ENCODE data around the gene TMEM87B. TPM values are rescaled to one million over a fixed set of nuclear protein-coding genes. Genes with fewer than 3 reads are reported as not detected.

TMEM87B gene
- total RNA-seq, 1 donor from 2014 or later = 11.7 TPM

GRCh38 chr2:112140205-112140802, 85.2 kb downstream of the TMEM87B start:
- Histone ChIP-seq H3K27ac (no peak overlapping the region), H3K9me3 (no peaks in the 10 kb centered on the region), H3K4me3 (peak overlapping the region in 1 of 2 donors; percentile 56), H3K4me1 (peaks cover 0 to 8% of the 10 kb centered on the region in 2 donors), H3K36me3 (no peaks in the 10 kb centered on the region), H3K27me3 (no peaks in the 10 kb centered on the region)
- TF ChIP-seq, protein P1, sequence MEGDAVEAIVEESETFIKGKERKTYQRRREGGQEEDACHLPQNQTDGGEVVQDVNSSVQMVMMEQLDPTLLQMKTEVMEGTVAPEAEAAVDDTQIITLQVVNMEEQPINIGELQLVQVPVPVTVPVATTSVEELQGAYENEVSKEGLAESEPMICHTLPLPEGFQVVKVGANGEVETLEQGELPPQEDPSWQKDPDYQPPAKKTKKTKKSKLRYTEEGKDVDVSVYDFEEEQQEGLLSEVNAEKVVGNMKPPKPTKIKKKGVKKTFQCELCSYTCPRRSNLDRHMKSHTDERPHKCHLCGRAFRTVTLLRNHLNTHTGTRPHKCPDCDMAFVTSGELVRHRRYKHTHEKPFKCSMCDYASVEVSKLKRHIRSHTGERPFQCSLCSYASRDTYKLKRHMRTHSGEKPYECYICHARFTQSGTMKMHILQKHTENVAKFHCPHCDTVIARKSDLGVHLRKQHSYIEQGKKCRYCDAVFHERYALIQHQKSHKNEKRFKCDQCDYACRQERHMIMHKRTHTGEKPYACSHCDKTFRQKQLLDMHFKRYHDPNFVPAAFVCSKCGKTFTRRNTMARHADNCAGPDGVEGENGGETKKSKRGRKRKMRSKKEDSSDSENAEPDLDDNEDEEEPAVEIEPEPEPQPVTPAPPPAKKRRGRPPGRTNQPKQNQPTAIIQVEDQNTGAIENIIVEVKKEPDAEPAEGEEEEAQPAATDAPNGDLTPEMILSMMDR (IDR thresholded peaks at IDR 0.05) = no peak
- intact Hi-C loops (cut with DNase I) = no loop called here
- no peak for DNase-seq (ENCODE audit: low spot score in 2 of 2)

DNA sequence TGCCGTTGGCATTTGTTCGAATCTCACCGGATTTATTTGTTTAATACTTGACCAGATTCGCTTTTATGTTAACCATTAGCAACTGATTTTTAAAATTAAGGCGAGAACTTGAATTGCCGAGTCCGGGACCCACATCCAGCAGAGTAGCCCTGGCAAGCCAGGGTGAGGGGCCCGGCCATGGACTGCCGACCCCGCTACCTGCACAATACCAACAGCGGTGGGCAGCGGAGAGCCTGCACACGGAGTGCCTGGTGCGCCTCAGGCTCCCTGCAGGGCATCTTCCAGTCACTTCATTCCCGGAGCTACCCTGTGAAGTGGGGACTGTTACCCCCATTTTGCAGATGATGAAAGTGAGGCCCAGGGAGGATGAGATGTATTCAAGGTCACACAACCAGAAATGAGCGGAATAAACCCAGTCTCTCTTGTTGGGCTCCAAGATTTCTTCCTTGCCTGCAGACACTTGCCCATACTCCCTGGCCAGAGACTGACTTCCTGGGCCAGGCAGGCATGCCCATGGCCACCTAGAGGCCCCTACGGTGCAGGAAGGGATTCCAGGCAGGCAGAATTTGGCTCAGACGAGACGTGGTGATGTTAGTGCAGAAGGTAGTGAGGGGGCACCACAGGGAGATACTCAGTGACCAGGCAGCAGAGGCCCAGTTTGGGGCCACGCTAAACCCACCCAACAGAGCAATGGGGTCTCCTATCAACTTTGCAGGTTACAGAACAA, 86.0 kb downstream of the TMEM87B start:
- TF ChIP-seq, protein P1 (IDR thresholded peaks at IDR 0.05) = no peak
- Histone ChIP-seq H3K27me3 (no peaks in the 10 kb centered on the region), H3K9me3 (no peaks in the 10 kb centered on the region), H3K27ac (no peak overlapping the region), H3K4me1 (peaks cover 0 to 8% of the 10 kb centered on the region in 2 donors), H3K36me3 (no peaks in the 10 kb centered on the region), H3K4me3 (peak overlapping the region in 1 of 2 donors; percentile 56)
- DNase-seq (ENCODE audit: low spot score in 2 of 2) = no peak
- intact Hi-C loops (cut with DNase I) = no loop called here

DNA sequence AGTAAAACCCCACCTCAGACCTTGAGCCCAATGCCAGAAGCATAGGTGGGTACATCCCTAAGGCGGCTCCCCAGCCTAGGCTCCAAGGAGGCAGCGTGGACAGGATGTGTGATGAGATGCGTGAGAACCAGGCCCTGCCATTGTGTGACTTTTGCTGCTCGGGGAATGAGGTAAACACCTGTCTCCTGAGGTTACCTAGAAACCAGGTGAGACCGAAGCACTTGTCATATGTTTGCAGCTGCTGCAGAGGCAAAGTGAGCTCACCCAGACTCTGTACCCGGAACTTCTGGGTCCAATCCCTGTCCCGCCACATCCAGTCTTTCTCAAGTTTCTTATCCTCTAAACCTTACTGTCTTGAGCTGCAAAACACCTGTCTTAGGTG, 86.5 kb downstream of the TMEM87B start:
- no peak for DNase-seq (ENCODE audit: low spot score in 2 of 2)
- H3K4me3 ChIP-seq = no peak overlapping the region
- H3K9me3 ChIP-seq = no peaks in the 10 kb centered on the region
- H3K36me3 ChIP-seq = no peaks in the 10 kb centered on the region
- peaks cover 0 to 8% of the 10 kb centered on the region in 2 donors for H3K4me1 ChIP-seq
- no peak overlapping the region for H3K27ac ChIP-seq
- TF ChIP-seq, protein P1 (IDR thresholded peaks at IDR 0.05) = no peak
- H3K27me3 ChIP-seq = no peaks in the 10 kb centered on the region
- intact Hi-C loops (cut with DNase I) = no loop called here

- H3K36me3 ChIP-seq = no peaks in the 10 kb centered on the region
- intact Hi-C loops (cut with DNase I) = no loop called here
- H3K27ac ChIP-seq = no peak overlapping the region
- peaks cover 0 to 5% of the 10 kb centered on the region in 2 donors for H3K4me1 ChIP-seq
- no peaks in the 10 kb centered on the region for H3K27me3 ChIP-seq
- H3K4me3 ChIP-seq = no peak overlapping the region
- TF ChIP-seq, protein P1 (IDR thresholded peaks at IDR 0.05) = no peak
- no peaks in the 10 kb centered on the region for H3K9me3 ChIP-seq
- DNase-seq (ENCODE audit: low spot score in 2 of 2) = no peak
These were observed 87.5 kb downstream of the TMEM87B start for GRCh38 chr2:112142525-112143078.

DNA sequence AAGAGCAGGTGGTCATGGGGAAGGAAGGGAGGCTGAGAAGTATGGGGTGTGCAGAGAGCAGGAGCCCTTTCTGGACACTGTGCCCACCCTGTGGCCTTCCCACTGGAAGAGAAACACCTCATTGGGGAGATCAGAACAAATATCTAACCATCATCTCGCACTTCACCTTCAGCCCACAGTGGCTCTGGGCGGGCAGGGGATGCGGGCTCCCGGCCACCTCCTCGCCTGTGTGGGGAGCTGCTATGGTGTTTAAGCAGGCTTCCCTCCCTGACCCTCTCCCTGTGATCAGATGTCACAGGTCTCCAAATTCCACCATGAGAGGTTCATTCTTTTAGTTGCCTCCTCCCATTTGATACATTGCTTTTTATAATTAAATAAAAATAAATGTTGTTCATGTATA, 88.1 kb downstream of the TMEM87B start:
- Histone ChIP-seq H3K4me1 (no peaks in the 10 kb centered on the region), H3K9me3 (no peaks in the 10 kb centered on the region), H3K36me3 (no peaks in the 10 kb centered on the region), H3K27me3 (no peaks in the 10 kb centered on the region), H3K27ac (no peak overlapping the region), H3K4me3 (no peak overlapping the region)
- intact Hi-C loops (cut with DNase I) = no loop called here
- TF ChIP-seq, protein P1 (IDR thresholded peaks at IDR 0.05) = no peak
- no peak for DNase-seq (ENCODE audit: low spot score in 2 of 2)
